ENCODE measurements around the gene HCST. TPM values are rescaled to one million over a fixed set of nuclear protein-coding genes. Genes with fewer than 3 reads are reported as not detected.
"Not testable (repeated sequence)": the region's sequence is repeated elsewhere in the genome, so short reads cannot be mapped to it uniquely, and the experiment has no call there.

The HCST gene
- total RNA-seq, 1 donor from 2014 or later: not detected

DNA sequence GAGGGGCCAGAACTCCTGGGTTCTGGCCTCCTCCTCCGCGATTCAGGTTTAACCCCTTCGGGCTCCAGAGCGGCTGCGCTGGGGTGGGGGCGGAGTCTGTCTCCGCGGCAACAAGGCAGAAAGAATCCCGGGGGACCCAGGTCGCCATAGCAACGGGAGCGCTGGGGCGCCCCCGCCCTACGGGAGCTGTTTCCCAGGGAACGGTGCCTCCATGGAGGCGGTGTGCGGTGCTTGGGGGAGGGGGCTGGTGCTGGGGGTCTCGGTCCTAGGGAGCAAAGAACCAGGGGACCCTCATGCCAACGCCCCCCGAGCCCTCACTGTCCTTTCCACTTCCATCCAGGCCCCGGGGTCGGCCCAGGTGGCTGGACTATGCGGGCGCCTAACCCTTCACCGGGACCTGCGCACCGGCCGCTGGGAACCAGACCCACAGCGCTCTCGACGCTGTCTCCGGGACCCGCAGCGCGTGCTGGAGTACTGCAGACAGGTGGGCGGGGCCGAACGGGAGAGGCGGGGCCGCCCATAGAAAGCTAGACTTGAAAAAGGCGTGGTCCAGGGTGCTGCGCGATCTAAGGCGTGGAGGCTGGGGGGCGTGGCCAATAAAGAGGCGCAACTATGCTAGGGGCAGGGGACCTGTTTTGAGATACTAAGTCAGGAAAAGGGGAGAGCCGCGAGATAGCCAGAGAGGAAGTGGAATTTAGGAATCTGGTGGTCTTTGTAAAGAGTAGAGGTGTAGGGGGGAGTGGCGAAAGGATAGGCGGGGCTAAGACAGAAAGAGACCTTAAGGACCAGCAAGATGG lies 32.8 kb upstream of the HCST start:
- no peak for DNase-seq (ENCODE audit: low read depth)
- TF ChIP-seq, protein P1, sequence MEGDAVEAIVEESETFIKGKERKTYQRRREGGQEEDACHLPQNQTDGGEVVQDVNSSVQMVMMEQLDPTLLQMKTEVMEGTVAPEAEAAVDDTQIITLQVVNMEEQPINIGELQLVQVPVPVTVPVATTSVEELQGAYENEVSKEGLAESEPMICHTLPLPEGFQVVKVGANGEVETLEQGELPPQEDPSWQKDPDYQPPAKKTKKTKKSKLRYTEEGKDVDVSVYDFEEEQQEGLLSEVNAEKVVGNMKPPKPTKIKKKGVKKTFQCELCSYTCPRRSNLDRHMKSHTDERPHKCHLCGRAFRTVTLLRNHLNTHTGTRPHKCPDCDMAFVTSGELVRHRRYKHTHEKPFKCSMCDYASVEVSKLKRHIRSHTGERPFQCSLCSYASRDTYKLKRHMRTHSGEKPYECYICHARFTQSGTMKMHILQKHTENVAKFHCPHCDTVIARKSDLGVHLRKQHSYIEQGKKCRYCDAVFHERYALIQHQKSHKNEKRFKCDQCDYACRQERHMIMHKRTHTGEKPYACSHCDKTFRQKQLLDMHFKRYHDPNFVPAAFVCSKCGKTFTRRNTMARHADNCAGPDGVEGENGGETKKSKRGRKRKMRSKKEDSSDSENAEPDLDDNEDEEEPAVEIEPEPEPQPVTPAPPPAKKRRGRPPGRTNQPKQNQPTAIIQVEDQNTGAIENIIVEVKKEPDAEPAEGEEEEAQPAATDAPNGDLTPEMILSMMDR (conservative IDR thresholded peaks at IDR 0.05; ENCODE audit: low read depth, low read length): no peak
- peak overlapping the region; percentile 16 for H3K4me3 ChIP-seq (ENCODE audit: low read depth, low read length)

DNA sequence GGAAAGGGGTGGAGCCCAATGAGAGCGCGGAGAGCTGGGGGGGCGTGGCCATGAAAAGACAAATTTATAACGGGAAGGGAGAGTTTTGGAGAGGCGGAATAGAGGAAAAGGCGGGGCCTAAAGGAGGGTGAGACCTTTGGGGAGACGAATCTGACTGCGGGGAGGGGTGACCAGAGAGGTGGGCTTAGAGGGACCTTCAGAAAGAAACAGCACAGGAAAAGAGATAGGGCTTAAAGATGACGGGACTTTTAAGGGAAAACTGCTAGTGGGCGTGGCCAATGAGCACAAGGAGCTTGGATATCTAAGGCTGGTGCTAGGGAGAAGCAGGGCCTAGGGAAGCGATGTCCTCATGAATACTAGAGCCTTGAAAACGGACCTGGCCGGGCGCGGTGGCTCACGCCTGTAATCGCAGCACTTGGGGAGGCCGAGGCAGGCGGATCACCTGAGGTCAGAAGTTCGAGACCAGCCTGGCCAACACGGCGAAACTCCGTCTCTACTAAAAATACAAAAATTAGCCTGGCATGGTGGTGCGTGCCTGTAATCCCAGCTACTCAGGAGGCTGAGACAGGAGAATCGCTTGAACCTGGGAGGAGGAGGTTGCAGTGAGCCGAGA lies 32.1 kb upstream of the HCST start:
- DNase-seq (ENCODE audit: low read depth): not testable (repeated sequence)
- peak overlapping the region; percentile 16 for H3K4me3 ChIP-seq (ENCODE audit: low read depth, low read length)

DNA sequence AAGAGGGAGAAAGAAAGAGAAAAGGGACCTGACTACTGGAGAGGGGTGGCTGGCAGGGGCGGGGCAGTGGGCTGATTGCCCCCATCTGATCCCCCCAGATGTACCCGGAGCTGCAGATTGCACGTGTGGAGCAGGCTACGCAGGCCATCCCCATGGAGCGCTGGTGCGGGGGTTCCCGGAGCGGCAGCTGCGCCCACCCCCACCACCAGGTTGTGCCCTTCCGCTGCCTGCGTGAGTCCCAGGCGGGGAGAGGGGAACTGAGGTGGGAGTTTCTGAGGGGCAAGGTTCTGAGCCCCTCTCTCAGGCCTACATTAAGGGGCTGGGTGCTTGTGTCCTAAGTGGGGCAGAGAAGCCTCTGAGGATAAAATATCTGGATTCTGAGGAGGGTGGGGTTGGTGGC lies 31.5 kb upstream of the HCST start:
- TF ChIP-seq, protein P1 (conservative IDR thresholded peaks at IDR 0.05; ENCODE audit: low read depth, low read length): no peak
- H3K4me3 ChIP-seq (ENCODE audit: low read depth, low read length): no peak overlapping the region
- no peak for DNase-seq (ENCODE audit: low read depth)

DNA sequence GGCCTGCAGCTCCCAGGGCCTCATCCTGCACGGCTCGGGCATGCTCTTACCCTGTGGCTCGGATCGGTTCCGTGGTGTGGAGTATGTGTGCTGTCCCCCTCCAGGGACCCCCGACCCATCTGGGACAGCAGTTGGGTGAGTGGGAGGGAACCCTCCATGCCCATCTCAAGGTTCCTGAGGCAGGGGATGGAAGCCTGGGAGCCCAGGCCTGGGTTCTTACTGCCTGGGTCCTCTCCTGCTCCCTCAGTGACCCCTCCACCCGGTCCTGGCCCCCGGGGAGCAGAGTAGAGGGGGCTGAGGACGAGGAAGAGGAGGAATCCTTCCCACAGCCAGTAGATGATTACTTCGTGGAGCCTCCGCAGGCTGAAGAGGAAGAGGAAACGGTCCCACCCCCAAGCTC lies 30.7 kb upstream of the HCST start:
- TF ChIP-seq, protein P1 (conservative IDR thresholded peaks at IDR 0.05; ENCODE audit: low read depth, low read length): no peak
- no peak for DNase-seq (ENCODE audit: low read depth)
- H3K4me3 ChIP-seq (ENCODE audit: low read depth, low read length): no peak overlapping the region

DNA sequence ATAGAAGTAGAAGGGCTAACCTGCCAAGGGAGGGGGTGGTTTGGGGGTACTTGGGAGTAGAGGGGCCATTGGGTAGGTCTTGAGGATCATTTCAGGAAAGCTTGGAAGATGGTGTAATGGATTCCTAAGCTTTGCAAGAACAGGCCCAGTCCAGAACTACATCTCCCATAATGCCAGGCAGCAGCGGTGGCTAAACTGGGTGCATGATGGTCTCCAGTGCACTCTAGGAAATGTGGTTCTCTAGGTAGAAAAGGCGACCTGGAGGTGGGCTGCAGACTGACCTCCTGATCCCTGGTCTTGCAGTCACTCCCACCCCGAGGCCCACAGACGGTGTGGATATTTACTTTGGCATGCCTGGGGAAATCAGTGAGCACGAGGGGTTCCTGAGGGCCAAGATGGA lies 30.1 kb upstream of the HCST start:
- TF ChIP-seq, protein P1 (conservative IDR thresholded peaks at IDR 0.05; ENCODE audit: low read depth, low read length): no peak
- no peak for DNase-seq (ENCODE audit: low read depth)
- H3K4me3 ChIP-seq (ENCODE audit: low read depth, low read length): no peak overlapping the region

DNA sequence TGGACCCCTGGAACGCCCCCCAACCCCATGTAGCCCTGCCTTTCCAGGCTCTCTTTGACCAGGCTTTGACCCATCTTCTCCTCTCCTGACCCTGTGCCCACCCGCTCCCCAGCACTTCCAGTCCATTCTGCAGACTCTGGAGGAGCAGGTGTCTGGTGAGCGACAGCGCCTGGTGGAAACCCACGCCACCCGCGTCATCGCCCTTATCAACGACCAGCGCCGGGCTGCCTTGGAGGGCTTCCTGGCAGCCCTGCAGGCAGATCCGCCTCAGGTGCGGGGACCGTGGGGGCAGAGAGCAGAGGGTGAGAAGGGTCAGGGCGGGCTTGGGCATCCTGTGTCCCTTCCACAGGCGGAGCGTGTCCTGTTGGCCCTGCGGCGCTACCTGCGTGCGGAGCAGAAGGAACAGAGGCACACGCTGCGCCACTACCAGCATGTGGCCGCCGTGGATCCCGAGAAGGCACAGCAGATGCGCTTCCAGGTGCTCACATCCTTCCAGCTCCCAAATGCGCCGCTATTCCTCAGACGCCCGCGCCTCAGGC lies 27.9 kb upstream of the HCST start:
- no peak for DNase-seq (ENCODE audit: low read depth)
- TF ChIP-seq, protein P1 (conservative IDR thresholded peaks at IDR 0.05; ENCODE audit: low read depth, low read length): no peak
- no peak overlapping the region for H3K4me3 ChIP-seq (ENCODE audit: low read depth, low read length)

DNA sequence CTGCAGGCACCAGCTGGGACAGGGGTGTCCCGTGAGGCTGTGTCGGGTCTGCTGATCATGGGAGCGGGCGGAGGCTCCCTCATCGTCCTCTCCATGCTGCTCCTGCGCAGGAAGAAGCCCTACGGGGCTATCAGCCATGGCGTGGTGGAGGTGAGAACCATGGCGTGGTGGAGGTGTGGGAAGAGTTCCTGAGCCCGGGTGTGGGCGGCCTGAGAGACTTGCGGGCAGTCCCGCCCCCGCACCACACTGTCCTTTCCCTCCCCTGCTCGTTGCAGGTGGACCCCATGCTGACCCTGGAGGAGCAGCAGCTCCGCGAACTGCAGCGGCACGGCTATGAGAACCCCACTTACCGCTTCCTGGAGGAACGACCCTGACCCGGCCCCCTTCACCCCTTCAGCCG lies 23.3 kb upstream of the HCST start:
- no peak overlapping the region for H3K4me3 ChIP-seq (ENCODE audit: low read depth, low read length)
- DNase-seq (ENCODE audit: low read depth): no peak
- TF ChIP-seq, protein P1 (conservative IDR thresholded peaks at IDR 0.05; ENCODE audit: low read depth, low read length): no peak
